ENCODE measurements around the gene TEAD2.

TEAD2 gene

GRCh38 chr19:49408816-49409440 lies 46.7 kb upstream of the TEAD2 start:
- peak overlapping the region; percentile 94 for H3K4me2 ChIP-seq (ENCODE audit: low read length)
- peaks cover 61% of the 10 kb centered on the region for H3K4me1 ChIP-seq (ENCODE audit: control insufficient read depth, low read length)
- TF ChIP-seq CTCF (IDR thresholded peaks at IDR 0.05; ENCODE audit: low read depth, low read length, poor library complexity, severe bottlenecking) (no peak), EZH2phosphoT487 (IDR thresholded peaks at IDR 0.05; ENCODE audit: borderline replicate concordance, low read length) (no peak)
- H4K20me1 ChIP-seq (ENCODE audit: control insufficient read depth, insufficient read depth, low read depth, low read length), result no peaks in the 10 kb centered on the region
- H3K9me3 ChIP-seq (ENCODE audit: control insufficient read depth, insufficient read depth, low read length), result no peaks in the 10 kb centered on the region
- H3K27me3 ChIP-seq (ENCODE audit: control insufficient read depth, low read length), result no peaks in the 10 kb centered on the region
- no peaks in the 10 kb centered on the region for H3K9me2 ChIP-seq (replicated peaks; ENCODE audit: control insufficient read depth, low read length)
- H3K27ac ChIP-seq (ENCODE audit: low read depth, low read length), result peak overlapping the region; percentile 72
- H3F3A ChIP-seq (ENCODE audit: control insufficient read depth, insufficient read depth), result peaks cover 19% of the 10 kb centered on the region; the same call in 1 of the 2 replicates
- no peaks in the 10 kb centered on the region for H3K79me2 ChIP-seq (ENCODE audit: control insufficient read depth, low read length)
- H3K4me3 ChIP-seq (ENCODE audit: low read length), result peak overlapping the region; percentile 71
- H3K36me3 ChIP-seq (ENCODE audit: control insufficient read depth, low read length), result no peaks in the 10 kb centered on the region

- Histone ChIP-seq H3K27me3 (ENCODE audit: control insufficient read depth, low read length) (no peaks in the 10 kb centered on the region), H3K36me3 (ENCODE audit: control insufficient read depth, low read length) (no peaks in the 10 kb centered on the region), H3K9me3 (ENCODE audit: control insufficient read depth, insufficient read depth, low read length) (no peaks in the 10 kb centered on the region), H4K20me1 (ENCODE audit: control insufficient read depth, insufficient read depth, low read depth, low read length) (no peaks in the 10 kb centered on the region), H3K4me3 (ENCODE audit: low read length) (no peak overlapping the region), H3K4me1 (ENCODE audit: control insufficient read depth, low read length) (peaks cover 75% of the 10 kb centered on the region), H3K27ac (ENCODE audit: low read depth, low read length) (no peak overlapping the region), H3K9me2 (replicated peaks; ENCODE audit: control insufficient read depth, low read length) (no peaks in the 10 kb centered on the region), H3F3A (ENCODE audit: control insufficient read depth, insufficient read depth) (peaks cover 24% of the 10 kb centered on the region), H3K79me2 (ENCODE audit: control insufficient read depth, low read length) (no peaks in the 10 kb centered on the region), H3K4me2 (ENCODE audit: low read length) (no peak overlapping the region)
- TF ChIP-seq CTCF (IDR thresholded peaks at IDR 0.05; ENCODE audit: low read depth, low read length, poor library complexity, severe bottlenecking) (no peak), EZH2phosphoT487 (IDR thresholded peaks at IDR 0.05; ENCODE audit: borderline replicate concordance, low read length) (no peak)
Measured at GRCh38 chr19:49407482-49408015, 45.3 kb upstream of the TEAD2 start.

- peaks cover 75% of the 10 kb centered on the region for H3K4me1 ChIP-seq (ENCODE audit: control insufficient read depth, low read length)
Measured at GRCh38 chr19:49407079-49407478, 44.9 kb upstream of the TEAD2 start.

More at GRCh38 chr19:49407079-49407478, 44.9 kb upstream of the TEAD2 start:
- H3K9me3 ChIP-seq (ENCODE audit: control insufficient read depth, insufficient read depth, low read length), result no peaks in the 10 kb centered on the region
- no peak overlapping the region for H3K27ac ChIP-seq (ENCODE audit: low read depth, low read length)
- H3K4me2 ChIP-seq (ENCODE audit: low read length), result no peak overlapping the region
- H3F3A ChIP-seq (ENCODE audit: control insufficient read depth, insufficient read depth), result peaks cover 24% of the 10 kb centered on the region
- no peaks in the 10 kb centered on the region for H3K9me2 ChIP-seq (replicated peaks; ENCODE audit: control insufficient read depth, low read length)
- H4K20me1 ChIP-seq (ENCODE audit: control insufficient read depth, insufficient read depth, low read depth, low read length), result no peaks in the 10 kb centered on the region
- H3K36me3 ChIP-seq (ENCODE audit: control insufficient read depth, low read length), result no peaks in the 10 kb centered on the region
- no peak for TF ChIP-seq EZH2phosphoT487 (IDR thresholded peaks at IDR 0.05; ENCODE audit: borderline replicate concordance, low read length)
- no peak for TF ChIP-seq CTCF (IDR thresholded peaks at IDR 0.05; ENCODE audit: low read depth, low read length, poor library complexity, severe bottlenecking)
- H3K79me2 ChIP-seq (ENCODE audit: control insufficient read depth, low read length), result no peaks in the 10 kb centered on the region
- H3K27me3 ChIP-seq (ENCODE audit: control insufficient read depth, low read length), result no peaks in the 10 kb centered on the region
- no peak overlapping the region for H3K4me3 ChIP-seq (ENCODE audit: low read length)

All from DOHH2 (cell line).